IPS-11a (cell line): ENCODE results near the gene LRRC4.

Experiments used
- H3K4me3 ChIP-seq: one replicate; pipeline ENCODE4 v1.5.1; 2013; ENCODE audit warnings: low read depth, low read length, control low read depth

The LRRC4 gene

DNA sequence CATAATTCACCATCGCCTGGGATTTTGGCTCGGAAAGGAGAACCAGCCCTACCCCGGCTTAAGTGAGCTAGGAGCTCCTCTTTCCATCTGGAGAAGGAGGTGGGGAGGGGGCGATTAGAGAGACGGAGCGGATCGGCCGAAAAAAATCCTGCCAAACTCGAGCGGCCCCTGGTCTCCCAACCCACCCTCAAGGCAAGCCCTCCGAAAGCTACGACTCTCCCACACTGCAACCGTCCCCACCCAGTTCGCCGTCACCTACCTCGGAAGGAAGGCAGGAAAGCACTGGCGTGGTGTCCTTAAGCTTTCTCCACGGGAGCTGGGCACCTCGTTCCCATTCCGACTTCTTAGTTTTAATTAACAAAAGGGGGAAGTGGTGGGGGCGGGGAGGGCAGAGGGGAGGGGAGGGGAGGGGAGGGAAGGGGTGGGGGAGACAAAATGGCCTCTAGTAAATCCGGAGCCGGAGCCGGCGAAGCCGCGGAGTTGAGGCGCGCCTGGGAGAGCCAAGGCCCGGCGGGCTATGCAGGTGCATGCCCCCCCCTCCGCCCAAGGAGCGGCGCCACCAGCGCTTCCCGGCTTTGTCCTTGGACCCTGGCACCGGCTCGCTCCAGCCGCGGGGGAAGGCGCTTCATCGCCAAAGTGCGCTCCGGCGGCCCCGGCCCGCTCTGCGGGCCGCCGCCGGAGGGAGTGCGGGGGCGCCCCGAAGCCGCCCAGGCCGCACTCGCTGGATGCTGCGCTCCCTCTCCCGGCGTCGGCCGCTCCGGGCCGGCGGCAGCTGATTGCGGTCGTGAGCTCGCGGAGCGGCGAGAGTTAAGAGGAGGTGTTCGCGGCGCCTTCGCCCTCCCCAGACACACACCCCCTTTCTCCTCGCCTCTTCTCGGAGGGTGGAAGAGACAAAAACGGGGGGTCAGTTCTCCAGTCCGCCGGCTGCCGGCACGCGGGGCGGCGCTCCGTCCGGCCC lies at the start of gene LRRC4:
Gene LRRC4 (minus strand): TSS at position 784 of the 958 bp plus-strand sequence. CDS start 797 bp downstream, outside the sequence.
- H3K4me3 ChIP-seq: peak within 1 kb of the TSS; percentile 67

DNA sequence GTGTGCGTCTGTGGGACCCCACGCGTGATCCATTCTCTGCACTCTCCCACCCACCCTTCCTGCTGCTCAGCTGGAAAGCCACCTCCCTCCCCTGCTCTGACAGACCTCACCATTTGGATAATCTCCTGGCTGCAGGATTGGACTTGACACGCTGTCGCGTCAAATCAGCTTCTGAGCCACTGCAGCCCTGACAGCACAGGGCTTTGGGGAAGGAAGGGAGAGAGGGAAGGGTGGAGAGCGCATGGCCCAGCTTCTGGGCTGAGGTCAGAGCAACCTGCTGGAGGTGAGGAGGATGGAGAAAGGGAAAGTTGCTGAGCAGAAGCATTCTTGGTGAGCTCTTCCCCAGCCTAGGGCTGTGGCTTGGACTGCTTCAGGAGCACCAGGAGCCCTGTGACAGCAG lies 48.9 kb upstream of the LRRC4 start:
- no peak overlapping the region for H3K4me3 ChIP-seq

DNA sequence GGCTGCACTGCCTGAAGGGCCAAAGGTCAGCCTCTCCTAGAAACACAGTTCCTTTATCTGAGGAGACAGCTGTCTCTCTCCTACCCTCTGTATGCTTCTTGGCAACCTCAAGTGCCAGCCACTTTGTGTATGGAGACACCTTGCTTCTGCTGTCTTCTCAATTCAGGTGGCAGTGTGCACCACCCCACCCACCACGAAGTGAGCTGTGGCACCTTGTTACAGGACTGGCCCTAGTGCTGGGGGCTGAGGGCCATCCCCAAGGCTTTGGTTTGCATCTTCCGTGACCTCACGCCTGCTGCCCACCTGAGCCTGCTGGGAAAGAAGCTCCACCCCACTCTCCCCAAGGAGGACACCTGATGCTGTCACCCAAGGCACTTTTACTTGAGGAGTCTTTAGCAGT lies 47.1 kb upstream of the LRRC4 start:
- no peak overlapping the region for H3K4me3 ChIP-seq

- H3K4me3 ChIP-seq: no peak overlapping the region
Observed at GRCh38 chr7:128076796-128077271, 45.6 kb upstream of the LRRC4 start.

DNA sequence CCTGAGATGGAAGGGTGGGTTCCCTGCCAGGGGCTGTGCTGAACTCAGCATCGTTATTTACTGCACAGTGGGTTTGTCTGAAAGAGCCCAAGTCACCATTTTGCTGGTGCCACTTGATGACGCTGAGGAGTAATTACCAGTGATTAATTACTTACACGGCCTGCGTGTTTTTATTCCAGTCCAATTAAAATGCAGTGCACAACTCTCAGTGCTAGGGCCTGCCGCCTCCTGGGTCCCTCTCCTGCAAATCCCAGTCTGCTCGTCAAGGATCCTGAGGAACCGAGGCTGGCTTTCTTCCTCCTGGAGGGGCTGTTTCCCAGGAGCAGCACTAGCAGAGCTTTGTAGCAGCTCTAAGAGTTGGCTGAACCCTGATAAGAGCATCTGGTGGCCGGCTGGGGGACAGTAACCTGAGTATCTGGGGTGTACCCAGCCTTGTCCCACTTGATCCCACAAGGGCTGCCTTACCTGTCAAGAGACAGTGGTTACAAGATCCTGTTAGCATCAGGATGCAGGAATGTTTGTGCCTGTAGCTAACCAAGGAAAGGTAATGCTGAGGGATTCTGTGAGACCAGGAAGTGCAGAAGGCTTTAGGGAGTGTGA lies 45.1 kb upstream of the LRRC4 start:
- no peak overlapping the region for H3K4me3 ChIP-seq

DNA sequence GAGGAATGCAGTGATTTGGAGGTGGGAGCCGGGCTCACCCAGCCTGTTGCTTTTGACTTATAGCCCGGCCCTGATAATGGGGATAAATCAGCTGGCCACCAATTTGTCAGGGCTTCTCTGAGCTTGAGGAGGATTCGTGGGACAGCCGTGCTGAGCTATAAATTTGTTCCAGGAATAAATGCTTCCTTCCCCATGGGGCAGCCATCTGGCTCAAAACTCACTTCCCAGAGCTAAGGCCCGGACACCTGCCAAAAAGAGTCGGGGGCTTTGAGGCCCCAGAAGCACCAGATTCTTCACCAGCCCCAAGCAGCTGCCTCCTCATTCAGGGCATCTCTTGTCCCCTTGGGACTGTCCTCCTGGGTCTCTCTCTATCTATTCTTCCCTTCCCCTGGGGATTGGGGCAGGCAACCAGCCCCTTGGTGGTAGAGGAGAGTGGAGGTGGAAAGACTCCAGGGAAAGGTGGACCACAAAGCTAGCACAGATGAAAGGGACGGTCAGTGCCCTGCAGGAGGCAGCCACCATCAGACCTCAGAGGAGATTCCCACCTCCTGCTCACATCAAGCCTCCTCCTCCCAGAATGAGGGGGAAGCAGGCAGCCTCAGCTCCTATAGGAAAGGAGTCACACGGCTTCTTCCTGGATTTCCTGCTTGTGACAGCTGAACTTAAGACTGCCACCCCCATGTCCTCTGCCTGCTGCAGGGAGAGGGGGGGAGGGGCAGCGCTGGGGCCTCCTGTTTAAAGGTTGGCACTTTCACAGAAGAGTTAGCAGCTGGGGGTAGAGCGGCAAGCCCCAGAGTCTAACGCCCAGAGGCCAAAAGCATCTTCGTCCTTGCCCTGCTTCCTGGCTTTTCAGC lies 44.2 kb upstream of the LRRC4 start:
- H3K4me3 ChIP-seq: no peak overlapping the region

- no peak overlapping the region for H3K4me3 ChIP-seq
Observed at GRCh38 chr7:128074736-128075135, 43.5 kb upstream of the LRRC4 start.

DNA sequence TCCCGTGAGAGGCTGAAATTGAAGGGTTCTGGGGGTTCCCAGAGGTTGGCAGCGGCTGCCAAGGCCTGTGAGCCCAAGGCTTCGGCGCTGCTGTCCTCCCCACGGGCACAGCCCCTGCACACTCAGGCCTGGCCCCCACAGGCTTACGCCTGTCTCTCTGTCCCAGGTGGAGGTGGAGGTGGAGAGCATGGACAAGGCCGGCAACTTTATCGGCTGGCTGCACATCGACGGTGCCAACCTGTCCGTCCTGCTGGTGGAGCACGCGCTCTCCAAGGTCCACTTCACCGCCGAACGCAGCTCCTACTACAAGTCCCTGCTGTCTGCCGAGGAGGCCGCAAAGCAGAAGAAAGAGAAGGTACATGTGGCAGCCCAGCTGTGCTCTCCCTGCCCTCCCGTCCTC lies 43.1 kb upstream of the LRRC4 start:
- no peak overlapping the region for H3K4me3 ChIP-seq

DNA sequence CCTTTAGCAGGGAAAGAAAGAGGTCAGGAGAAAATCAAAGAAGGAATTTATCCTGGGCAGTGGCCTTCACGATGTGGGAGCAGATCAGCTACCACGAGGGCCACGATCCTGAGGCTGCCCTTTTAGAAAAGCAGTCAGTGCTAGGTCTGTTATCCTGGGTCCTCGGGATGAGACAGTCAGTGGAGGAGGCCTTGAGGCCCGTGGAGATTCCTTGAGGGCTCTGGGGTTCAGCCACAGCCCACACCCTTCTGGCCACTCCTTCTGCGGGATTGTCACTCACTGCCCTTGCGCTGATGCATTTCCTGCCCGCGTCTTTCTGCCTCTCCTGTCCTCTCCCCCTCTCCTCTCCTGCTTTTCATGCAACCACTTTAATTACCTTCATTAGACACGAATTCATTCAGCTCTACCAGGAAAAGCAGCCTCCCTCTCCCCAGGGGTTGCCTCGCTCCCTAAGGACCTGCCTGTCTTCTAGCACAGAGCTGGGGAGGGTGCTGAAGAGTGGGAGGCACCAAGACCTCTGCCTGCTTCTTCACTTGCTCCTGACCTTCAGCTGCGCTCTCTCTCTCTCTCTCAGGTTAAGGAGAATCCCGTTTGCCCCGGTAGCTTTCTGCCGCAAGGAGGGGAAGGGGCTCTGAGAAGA lies 42.6 kb upstream of the LRRC4 start:
- H3K4me3 ChIP-seq: no peak overlapping the region

DNA sequence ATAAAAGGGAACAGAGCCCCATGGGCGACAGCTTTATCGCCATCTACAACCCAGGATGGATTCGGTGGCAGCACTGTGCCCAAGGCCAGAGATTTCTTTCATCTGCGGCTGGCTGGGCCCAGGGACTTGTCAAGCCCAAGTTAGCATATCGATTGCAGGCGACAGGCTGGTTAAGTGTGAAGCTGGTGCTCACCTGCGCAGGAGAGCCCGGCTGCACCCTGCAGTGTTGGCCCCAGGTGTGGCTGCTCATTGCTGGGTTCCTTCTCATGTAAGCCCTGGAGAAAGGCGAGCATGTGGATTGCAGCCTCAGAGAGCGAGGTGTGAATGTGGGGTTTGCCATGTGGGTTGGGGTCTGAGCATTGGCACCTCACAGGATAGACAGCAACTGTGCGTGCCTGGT lies 40.6 kb upstream of the LRRC4 start:
- H3K4me3 ChIP-seq: no peak overlapping the region

- H3K4me3 ChIP-seq: no peak overlapping the region
Observed at GRCh38 chr7:128071376-128071775, 40.1 kb upstream of the LRRC4 start.

GRCh38 chr7:128069373-128070364 lies 38.4 kb upstream of the LRRC4 start:
- no peak overlapping the region for H3K4me3 ChIP-seq

- no peak overlapping the region for H3K4me3 ChIP-seq
Observed at GRCh38 chr7:128068785-128069184, 37.5 kb upstream of the LRRC4 start.

DNA sequence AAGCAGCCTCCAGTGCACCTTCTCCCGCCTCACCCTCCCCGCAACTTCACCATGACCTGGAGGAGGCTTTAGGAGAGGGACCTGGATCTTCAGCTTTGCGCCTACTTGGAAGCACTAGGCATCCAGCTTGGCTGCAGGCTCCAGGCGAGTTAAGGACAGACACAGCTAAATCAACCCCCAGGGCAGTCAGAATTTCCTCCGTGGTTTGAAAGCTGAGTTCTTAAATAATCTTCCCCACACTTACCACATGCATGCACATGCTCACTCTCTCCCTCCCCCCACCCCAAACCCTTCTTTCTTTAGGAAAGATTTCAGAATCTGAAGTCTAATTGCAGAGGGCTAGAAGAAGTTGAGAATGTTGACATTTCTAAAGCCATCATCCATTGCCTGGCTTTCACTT lies 36.7 kb upstream of the LRRC4 start:
- no peak overlapping the region for H3K4me3 ChIP-seq

DNA sequence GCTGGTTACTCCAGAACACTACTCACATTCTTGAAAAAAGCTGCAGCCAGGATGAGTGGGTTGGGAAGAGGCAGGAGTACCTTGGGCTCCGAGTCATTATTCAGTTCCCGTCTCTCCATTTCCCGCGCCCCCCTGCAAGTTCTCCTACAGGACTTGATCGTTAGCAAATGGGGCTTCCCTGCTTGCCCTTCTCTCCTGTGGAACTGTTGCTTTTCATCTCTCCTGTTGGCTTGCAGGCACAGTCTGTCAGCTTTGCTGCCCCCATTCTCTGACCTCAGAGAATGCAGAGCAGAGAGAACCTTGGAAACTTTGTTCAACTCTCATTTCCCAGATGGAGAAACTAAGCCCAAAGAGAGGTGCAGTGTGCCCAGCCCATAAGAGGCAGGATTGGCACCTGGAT lies 35.6 kb upstream of the LRRC4 start:
- H3K4me3 ChIP-seq: no peak overlapping the region

- no peak overlapping the region for H3K4me3 ChIP-seq
Observed at GRCh38 chr7:128066395-128066794, 35.2 kb upstream of the LRRC4 start.

GRCh38 chr7:128065872-128066271 lies 34.6 kb upstream of the LRRC4 start:
- no peak overlapping the region for H3K4me3 ChIP-seq

DNA sequence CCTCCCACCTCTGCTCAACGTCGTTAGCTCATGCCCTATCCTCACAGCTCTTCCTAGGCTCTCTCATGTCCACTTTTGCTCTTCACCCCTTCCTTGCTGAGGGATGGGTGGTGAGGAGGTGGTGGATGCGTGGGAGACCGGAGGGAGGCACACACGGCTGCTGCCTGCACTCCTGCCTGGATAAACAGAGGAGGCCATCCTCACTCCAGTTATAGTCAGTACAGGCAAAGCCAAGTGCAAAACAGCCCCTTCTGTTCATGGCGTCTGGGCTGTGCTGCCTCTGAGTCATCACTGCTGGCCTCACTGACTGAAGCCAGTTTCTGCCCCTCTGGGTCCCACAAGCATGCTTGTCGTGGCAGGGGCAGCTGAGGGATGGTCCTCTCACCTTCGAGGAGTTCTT lies 31.9 kb upstream of the LRRC4 start:
- H3K4me3 ChIP-seq: no peak overlapping the region

DNA sequence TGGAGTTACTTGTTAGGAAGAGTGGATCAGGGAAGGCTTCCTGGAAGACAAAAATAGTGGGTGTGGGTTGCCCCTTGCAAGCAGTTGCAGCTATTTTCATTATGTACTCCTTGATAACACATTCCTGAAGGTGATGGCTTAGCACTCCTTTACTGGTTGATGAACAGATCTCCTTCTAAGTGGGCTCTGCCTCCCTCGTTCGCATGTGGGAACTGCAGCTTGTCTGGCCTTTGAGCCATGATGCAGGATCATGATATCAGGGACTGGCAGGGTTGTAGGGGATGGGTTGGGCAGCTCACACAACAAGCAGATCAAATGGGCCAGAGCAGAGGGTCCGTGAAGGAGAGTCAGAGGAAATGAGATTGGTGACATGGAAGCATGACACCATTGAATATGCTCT lies 28.8 kb upstream of the LRRC4 start:
- no peak overlapping the region for H3K4me3 ChIP-seq
